T-helper 9 cell (primary cell): ENCODE measurements around the gene GNAQ.
"Not testable (repeated sequence)": the region's sequence is repeated elsewhere in the genome, so short reads cannot be mapped to it uniquely, and the experiment has no call there.

Experiments
- DNase-seq: peaks from one replicate; pipeline ENCODE4 v3.0.0-alpha.2; 2020

The GNAQ gene

DNA sequence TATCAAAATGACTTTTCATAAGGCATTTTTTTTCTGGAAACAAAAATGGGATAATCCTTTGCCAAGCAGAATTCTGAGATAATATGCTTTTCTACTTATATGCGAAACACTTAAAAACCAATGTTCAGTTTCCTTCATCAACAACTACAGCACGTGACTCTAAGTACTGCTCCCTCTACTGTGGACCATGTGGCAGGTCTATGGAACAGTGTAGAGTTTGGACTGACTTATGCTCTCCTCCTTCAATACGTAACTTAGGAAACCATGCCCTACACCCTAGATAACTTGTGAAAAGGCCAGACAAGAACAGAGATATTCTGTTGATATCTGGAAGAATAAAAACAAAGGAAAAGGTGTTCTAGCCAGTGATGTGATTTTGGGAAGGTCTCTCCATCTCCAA is 272.2 kb downstream of the GNAQ start:
- no peak for DNase-seq

DNA sequence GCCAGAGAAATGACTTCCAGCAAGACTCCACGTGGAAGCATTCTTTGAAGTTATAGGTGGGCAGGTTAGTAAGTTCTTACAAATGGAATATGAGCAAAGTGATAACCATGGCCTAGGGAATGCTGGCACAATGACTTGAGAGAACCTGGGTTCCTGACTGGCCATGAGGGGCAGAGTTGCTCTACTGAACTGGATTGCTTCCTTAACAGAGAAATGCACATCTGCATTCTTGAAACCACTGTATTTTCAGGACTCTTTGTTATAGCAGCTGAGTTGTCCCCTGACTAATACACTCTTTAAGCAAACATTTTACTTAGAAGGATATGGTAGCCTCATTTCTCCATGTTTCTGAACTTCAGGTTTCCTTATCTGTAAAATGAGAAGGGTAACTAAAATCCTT is 275.2 kb downstream of the GNAQ start:
- no peak for DNase-seq

DNA sequence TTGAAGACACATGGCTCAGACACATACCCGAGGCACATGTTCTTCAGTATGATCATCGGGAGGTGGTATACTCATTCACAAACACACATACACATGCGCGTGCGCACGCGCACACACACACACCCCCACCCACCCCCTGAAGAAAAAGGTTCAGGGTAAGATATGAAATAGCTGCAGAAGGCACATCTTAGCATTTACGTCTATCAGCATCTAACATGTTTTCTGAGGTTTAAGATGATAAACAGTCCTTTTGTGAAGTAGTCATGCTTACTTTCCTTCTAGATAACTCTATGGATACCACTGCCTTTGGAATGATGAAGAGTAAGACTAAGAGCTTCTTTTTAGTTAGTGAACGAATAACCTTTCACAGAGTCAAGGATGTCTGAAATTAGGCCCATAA is 278.4 kb downstream of the GNAQ start:
- no peak for DNase-seq

DNA sequence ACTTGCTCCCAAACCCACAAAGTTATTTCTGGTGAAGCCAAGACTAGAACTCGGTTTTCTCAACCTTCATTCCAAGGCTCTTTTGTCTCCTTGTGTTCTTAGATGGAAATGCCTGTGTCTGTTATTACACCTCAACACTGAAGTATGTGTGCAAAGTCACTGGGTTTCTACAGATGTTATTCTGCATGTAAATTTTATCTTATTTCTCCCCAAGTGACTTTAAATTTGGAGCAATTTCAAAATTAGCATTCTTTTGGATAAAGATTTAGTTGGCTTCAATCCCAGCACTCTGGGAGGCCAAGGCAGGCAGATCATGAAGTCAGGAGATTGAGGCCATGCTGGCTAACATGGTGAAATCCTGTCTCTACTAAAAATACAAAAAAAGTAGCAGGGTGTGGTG is 279.1 kb downstream of the GNAQ start:
- DNase-seq: no peak

DNA sequence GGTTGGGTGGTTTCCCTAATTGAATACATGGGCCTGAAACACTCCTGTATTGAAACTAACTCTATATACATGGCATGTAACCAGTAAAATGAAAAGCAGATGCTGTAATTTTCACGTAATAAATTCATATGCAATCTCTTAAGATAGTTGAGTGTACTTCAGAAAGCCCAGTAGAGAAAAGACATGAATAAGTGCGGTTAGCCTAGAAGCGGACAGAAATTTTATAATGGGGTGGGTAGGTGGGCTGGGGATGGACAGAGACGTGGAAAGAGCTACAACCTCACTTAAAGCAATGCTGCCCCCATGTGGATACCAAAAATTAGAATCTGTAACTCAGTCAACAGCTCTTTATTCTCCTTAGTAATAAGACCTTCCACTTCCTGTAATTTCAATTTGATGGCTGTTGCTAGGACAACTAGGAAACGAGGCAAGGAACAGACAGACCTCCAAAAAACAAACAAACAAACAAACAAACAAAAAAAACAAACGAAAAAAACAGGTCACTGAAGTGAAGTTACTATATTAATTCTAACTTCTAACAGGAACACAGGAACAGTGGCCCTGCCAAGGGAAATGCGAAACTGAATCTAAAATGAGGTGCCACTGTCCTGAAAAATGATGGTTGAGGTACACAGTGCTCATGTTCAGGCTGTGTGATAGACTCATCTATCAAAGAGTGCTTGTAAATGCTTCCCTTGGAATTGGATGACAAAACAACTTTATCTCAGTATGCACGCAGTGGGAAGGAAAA is 280.1 kb downstream of the GNAQ start:
- no peak for DNase-seq

DNA sequence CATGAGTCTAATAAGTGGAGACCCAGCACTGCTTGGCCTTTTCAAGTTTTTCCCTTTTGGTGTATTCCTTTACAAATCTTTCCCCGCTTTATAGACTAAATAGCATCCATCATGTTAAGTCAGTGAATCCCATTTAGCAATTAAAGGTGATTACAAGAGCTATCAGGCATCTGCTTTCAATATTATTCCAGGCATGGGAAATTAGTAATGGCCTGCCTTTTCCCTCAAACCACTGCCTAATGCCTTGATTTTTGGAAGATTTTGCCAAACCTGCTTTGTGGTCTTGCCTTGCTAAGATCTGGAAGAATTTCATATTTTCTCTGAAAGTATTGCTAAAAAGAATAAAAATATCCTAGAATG is 280.6 kb downstream of the GNAQ start:
- DNase-seq: no peak

DNA sequence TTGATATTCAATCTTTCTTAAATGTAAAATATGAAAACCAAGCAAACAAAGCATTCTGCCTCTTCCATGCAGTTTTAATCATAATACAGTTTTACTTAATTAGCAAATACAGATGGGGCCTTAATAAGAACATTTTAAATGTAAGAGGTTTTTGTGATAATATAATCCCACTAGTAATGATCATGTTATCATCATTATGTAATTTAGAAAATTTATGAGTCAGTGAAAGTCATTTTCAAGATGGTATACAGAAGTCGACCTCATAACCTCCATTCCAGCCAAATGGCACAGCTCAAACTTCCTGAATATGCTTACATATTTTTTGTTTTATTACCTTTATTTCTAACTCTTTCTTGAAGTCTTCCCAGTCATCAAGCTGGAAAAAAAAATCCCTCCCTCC is 281.3 kb downstream of the GNAQ start:
- DNase-seq: no peak

DNA sequence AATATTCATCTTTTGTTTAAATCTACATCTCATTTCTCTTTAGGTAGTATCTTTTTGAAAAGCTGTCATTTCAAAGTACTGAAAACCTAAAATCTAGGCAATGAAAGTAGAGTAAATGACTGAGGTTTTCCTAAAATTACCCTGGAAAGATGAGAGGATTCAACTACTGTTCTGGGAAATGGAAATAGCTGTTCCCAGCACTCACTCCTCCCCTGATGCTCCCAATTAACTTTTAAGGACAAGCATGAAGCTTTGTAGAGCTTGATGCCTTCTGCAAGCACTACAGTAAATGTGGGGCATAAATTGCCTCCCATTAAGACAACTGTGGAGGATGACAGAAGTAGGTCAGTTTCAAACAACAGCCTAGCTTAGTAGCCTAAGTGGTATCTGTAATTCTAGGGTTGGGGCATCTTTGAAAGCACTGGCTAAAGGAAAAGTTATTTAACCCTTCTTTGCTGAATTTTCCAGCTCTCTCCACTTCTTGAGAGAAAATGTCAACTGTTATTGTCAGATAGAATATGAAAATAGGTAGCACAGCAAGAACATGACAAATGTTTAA is 283.3 kb downstream of the GNAQ start:
- no peak for DNase-seq

DNA sequence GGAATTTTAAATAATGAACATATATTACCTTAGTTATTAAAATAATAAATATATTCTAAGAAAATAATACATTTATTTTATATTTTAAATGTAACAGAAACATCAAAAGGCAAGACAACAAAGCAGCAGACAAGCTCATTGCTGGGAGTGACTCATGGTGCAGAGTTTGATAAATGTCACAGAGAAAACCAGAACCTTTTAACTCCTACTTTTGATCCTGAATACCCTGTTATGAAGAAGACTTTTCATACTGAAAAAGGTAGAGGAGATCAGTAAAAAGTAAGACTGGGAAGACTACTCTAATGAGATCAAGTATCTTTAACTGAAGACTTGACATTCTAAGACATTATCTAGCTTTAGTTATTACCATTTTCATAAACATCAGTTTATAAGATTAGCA is 284.4 kb downstream of the GNAQ start:
- no peak for DNase-seq

DNA sequence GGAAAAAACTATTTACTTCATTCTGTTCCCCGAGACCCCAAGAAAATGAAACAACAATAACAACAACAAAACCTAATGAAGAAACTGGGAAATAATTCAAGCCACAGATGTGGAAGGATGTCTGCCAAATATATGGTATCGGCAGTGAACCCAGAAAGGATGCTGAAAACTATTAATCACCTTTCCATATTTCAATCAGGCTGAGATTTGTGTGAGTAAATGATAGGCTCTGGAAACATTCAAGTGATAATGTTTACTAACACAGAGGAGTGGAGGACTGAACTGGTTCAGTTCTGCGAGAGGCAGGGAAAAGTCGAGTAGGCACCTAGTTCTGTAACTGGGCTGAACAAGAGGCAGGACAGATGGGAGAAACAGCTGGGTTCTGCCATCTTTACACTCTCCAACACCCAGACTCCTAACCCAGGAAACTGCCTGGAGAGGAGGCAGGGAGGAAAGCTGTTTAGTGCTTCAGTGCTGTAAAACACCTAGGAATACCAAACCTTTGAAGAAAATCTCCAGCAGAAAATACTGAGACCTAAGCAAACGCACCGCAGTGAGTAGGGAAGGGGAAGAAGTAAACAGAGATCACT is 286.7 kb downstream of the GNAQ start:
- DNase-seq: no peak

DNA sequence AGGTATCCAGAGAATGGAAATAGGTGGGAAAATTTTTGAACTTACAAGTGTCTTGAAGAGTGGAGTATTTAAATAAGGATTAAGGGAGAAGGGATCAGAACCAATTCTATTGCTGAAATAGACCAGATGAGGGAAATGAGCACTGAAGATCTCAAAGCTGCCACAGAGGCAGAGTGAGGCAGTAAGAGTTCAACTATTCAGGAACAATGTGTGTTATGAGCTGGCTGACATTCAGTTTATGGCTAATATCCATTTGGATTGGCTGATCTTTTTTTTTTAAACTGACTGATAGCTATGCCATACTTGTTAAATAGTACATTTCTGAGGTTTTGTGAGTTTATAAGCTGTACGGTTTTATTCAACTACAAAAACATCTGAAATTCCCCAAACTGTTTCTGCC is 288.2 kb downstream of the GNAQ start:
- DNase-seq: no peak

DNA sequence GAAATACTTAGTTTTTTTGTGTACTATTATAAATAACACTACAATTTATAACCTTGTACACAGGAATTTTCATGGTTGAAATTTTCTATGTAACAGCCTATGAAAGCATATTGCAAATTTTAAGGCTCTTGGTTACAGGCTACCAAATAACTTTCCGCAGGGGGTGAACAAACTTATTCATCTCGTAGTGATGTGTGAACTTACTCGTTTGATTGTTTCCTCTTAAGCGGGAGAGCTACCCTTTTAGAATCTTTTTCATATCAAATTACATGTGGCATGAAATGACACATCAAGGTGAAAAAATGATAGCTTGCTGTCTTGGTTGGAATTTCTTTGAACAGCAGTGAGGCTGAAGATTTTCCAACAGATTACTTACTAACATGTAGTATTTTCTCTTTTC is 292.7 kb downstream of the GNAQ start:
- DNase-seq: no peak

DNA sequence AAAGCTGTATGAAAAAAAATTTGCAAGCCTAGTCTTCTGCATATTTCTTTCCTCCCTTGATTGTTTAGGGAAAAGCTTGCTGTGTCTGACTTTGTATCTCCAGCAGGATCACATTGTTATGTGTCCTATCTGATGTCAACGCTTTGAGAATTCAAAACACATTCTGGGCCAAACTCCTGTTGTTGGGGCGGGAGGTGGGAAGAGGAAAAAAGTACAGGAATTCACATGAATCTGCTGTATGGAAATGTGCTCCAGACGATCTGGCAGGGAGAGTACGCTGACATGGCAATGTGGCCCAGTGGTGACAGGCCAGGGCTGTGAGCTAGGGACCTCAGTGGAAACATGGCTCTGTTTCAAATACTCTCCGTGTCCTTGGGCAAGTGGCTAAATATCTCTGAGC is 296.1 kb downstream of the GNAQ start:
- DNase-seq: no peak

DNA sequence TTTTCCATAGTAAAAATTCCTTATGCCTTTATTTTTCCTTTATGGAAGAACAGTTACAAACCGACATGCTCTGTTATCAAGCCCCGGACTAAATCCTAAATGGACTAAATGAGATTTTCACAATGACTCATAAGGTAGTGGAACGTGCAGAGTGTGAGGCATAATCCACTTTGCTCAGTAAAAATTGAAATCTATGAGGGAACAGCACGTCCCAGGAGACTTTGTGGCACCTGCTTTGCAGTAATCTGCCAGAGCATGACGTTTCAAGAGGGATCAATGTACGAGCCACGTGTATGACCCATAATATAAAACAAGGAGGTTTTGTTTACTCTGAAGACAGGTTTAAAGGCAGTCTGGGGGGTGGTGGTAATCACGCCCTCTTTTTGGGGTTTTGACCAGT is 299.7 kb downstream of the GNAQ start:
- no peak for DNase-seq

DNA sequence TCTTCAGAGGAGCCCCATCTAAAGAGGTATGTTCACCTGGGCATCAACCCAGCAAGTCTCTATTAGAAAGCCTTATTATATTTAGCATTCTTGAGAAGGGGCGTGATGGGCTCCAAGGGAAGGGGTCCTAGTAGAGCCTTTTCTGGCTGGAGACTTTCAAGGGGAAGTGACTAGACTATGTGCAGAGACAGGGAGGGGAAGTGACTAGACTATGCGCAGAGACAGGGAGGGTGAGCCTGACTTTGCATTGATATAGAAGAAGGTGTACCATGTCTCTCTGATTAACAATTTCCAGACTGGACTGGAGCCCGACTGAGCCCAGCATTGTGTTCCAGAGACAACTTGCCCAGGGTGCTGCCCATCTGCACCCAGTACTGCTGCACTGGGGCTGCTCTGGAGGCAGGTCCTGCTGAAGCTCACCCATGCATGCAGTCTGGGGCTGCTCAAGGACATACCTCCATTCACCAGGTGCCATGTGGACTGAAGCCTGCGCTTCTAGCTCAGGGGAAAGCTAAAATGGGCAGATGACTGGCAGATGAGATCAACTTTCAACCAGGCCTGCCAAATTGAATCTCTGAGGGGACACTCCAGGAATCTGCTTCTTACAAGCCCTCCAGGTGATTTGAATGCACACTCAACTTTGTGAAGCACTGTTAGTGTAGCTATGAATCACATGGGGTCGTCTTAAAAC is 300.5 kb downstream of the GNAQ start:
- no peak for DNase-seq

DNA sequence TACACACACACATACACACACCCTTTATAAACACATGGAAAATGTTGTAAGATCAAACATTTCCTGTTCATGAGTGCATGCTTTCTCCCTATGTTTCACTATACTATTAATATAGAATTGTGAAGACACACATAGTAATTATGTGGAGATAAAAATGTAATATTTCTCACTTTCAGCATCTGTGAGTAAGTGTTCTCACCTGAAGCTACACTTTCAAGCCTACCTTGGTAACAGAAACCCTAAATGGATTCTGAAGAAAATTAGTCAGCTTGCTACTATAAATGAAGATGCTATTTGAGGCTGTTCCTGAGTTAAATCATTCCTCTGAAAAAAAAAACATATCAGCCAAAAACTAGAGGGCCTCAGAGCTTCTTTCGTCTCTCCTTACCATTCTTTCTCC is 302.4 kb downstream of the GNAQ start:
- DNase-seq: no peak

DNA sequence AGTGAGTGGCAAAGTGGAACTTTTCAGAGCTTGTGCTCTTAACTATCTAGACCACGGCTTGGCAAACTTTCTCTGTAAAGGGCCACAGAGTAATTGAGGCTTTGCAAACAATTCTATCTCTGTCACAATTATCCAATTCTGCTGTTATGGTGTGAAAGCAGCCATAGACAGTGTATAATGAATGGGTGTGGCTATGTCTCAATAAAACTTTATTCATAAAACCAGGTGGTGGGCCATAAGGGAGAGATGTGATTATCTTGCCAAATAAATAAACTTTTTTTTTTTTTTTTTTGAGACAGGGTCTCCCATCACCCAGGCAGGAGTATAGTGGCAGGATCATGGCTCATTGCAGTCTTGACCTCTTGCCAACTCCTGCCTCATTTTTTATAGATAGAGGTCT is 304.8 kb downstream of the GNAQ start:
- DNase-seq: no peak

DNA sequence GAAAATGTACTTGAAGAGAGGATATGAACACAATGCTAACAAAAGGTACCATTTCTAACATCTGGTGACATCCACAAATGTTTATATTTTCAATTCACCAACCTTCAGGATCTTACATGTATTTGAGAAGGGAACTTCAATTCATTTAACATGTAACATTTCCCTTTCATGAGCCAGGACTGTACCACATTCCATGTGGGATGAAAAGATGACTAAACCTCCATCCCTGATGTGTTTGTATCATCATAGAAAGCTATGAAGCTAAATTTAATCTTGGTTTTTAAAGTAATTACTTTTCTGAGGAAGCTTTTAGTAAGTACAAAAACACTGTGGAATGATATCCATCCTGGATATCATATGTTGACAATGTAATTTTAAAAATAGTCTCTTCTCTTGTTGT is 305.3 kb downstream of the GNAQ start:
- DNase-seq: no peak

DNA sequence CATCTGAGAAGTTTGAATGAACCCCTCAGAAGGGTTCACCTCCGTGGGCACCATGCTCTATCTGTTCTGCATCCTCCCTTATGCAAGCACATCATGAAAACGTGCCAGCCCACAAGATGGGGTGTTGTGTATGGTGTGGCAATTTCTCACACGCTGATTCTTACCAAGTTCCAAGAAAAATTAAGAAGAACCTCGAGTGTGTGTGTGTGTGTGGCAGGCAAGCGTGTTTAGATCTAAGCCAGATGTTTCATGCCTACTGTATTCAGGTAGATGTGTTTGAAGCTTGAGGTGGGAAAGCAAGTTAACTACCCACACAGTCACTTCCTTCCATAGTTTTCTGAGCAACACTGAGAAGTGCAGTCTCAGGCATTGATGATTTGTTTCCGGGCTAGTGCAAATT is 305.8 kb downstream of the GNAQ start:
- no peak for DNase-seq

DNA sequence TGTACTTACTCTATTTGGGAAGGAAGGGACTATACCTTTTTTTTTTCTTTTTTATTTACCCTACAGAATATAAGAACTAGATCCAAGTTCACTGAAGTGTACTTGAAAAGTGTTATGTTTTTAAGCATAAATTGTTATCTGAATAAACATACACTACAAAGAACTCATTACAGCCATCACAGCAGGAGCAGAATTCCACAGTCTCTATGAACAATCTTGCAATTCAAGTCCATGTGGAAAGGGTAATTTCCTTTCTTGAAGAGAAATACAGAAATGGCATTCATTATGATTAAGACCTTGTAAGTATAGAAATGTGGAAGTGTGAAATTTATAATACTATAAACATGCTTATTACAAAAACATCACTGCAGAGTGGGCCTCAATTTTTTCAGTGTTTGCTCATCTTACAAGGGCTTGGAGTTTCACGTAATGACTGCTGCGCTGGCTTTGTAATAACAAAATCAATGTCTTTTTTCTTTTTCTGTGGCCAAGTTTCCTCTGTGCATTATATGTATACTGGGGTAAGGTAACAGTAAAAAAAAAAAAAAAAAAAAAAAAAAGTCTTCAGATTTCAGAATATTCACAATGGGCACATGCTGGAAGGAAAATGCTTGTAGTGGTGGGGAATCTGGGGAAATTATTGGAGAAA is 306.4 kb downstream of the GNAQ start:
- no peak for DNase-seq

DNA sequence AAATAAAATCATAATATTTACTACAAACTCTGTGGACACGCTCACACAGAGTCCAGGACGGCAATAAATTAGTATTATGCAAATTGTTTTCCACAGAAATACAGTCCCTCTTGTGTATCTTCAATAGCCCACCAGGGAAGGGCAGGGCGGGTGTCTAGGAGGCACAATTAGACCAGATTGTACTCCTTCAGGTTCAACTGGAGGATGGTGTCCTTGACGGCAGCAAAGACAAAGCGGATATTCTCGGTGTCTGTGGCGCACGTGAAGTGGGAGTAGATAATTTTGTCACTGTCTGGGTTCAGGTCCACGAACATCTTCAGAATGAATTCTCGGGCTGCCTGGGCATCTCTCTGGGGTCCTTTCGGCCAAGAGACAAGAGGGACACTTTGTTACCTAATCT is 310.5 kb downstream of the GNAQ start:
- not testable (repeated sequence) for DNase-seq

DNA sequence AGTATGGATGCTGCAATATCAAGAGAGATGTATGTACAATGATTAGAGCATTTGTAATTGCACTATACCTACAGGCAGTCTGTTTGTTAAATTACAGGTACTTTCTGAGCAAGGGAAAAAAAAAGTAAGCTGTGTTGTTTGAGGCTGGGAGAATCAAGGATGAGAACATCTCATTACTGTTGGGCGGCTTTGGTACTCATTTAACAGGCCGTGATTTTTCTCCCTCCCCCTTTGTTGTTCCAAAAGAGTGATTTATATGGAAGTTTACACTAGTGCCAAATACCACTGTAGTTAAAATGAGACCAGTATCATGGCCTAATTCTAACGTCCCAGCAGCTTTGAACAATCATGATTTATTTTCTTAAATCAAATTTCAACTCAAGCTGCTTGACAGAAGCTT is 312.3 kb downstream of the GNAQ start:
- no peak for DNase-seq

DNA sequence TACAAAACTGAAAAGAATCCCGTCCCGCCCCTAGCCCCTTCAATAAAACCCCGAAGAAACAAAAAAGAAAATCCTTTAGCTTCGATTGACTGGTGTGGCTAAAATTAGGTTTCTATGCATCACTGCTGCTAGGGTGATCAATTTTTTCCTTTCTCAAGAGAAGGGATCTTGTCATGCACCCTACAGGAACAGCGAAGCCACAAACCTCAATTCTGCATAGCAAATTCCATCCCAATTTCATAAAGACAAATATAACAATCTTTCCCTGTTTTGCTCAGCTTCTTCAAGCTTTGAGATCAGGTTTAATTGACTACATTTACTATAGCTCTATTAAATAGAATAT is 313.3 kb downstream of the GNAQ start:
- not testable (repeated sequence) for DNase-seq
